ENCODE measurements around the gene VGLL4.
"Not testable (repeated sequence)": the region's sequence is repeated elsewhere in the genome, so short reads cannot be mapped to it uniquely, and the experiment has no call there.

The VGLL4 gene

GRCh38 chr3:11604139-11604892, 39.4 kb downstream of the VGLL4 start:
- no peak for DNase-seq

- DNase-seq, result no peak
Observed at GRCh38 chr3:11603628-11604027, 40.1 kb downstream of the VGLL4 start.

GRCh38 chr3:11602886-11603527, 40.7 kb downstream of the VGLL4 start:
- DNase-seq, result no peak

GRCh38 chr3:11602239-11602840, 41.4 kb downstream of the VGLL4 start:
- DNase-seq, result no peak

GRCh38 chr3:11601446-11602238, 42.1 kb downstream of the VGLL4 start:
- DNase-seq, result peak; percentile 57

- no peak for DNase-seq
Observed at GRCh38 chr3:11600501-11601282, 43.0 kb downstream of the VGLL4 start.

- no peak for DNase-seq
Observed at GRCh38 chr3:11596387-11596786, 47.3 kb downstream of the VGLL4 start.

- not testable (repeated sequence) for DNase-seq
Observed at GRCh38 chr3:11595024-11595423, 48.7 kb downstream of the VGLL4 start.

- no peak for DNase-seq
Observed at GRCh38 chr3:11593318-11594034, 50.2 kb downstream of the VGLL4 start.

- no peak for DNase-seq
Observed at GRCh38 chr3:11592445-11593298, 51.0 kb downstream of the VGLL4 start.

GRCh38 chr3:11591391-11592282, 52.1 kb downstream of the VGLL4 start:
- DNase-seq, result no peak

GRCh38 chr3:11591002-11591355, 52.7 kb downstream of the VGLL4 start:
- DNase-seq, result no peak

GRCh38 chr3:11589706-11590105, 54.0 kb downstream of the VGLL4 start:
- no peak for DNase-seq

GRCh38 chr3:11588755-11589154, 55.0 kb downstream of the VGLL4 start:
- DNase-seq, result no peak

- no peak for DNase-seq
Observed at GRCh38 chr3:11588338-11588737, 55.4 kb downstream of the VGLL4 start.

GRCh38 chr3:11587766-11588165, 55.9 kb downstream of the VGLL4 start:
- no peak for DNase-seq

- no peak for DNase-seq
Observed at GRCh38 chr3:11584570-11584969, 59.1 kb downstream of the VGLL4 start.

GRCh38 chr3:11583638-11584046, 60.1 kb downstream of the VGLL4 start:
- DNase-seq, result no peak

- no peak for DNase-seq
Observed at GRCh38 chr3:11583235-11583634, 60.5 kb downstream of the VGLL4 start.
